Panc1 (cell line): Measurements from ENCODE around the gene KLHL12. TPM values are rescaled to one million over a fixed set of nuclear protein-coding genes. Genes with fewer than 3 reads are reported as not detected.

ENCODE experiments used
- ATAC-seq: fragments of 200-7000 bp; cut with Tn5 transposase; 2 replicates; pipeline ENCODE4 v1.9.1; 2020; ENCODE audit warnings: mild to moderate bottlenecking, moderate library complexity
- BruUV-seq: library from RNA; stranded (reverse); fragments of 400-500 nt; replicated peaks from 2 replicates; lab custom pipeline; 2021; lab: Mats Ljungman, UMichigan
- CTCF ChIA-PET: fragments of 300-600 bp; sonication (Branson Sonifier 250); formaldehyde crosslinking; loops from one replicate; lab custom pipeline; 2022; ENCODE audit warnings: antibody characterized with exemption; lab: Charles Lee
- POLR2A ChIA-PET: fragments of 300-600 bp; sonication (Branson Sonifier 250); formaldehyde crosslinking; loops from one replicate; lab custom pipeline; 2022; ENCODE audit warnings: antibody characterized with exemption; lab: Charles Lee
- DNase-seq: peaks from one replicate; pipeline ENCODE4 v3.0.0-alpha.2; 2010; ENCODE audit warnings: low read depth, low spot score
- H3K27ac ChIP-seq: 2 replicates; pipeline ENCODE4 v1.5.1; 2011; ENCODE audit warnings: mild to moderate bottlenecking, low read length, inconsistent platforms
- H3K27me3 ChIP-seq: fragments of 200-500 bp; sonication (Bioruptor generic); 2 replicates; pipeline ENCODE4 v1.6.0; 2014; ENCODE audit warnings: low read length, inconsistent platforms; ENCODE audit not compliant: control insufficient read depth, insufficient read depth
- H3K36me3 ChIP-seq: fragments of 200-500 bp; sonication (Bioruptor generic); 2 replicates; pipeline ENCODE4 v1.5.1; 2014; ENCODE audit warnings: inconsistent platforms, mild to moderate bottlenecking, low read length, moderate library complexity; ENCODE audit not compliant: control insufficient read depth, insufficient read depth
- H3K4me1 ChIP-seq: 2 replicates; pipeline ENCODE4 v1.5.1; 2011; ENCODE audit warnings: inconsistent platforms, mild to moderate bottlenecking, low read length, moderate library complexity; ENCODE audit not compliant: control insufficient read depth, insufficient read depth
- H3K4me3 ChIP-seq, 2 experiments: 2 replicates each; pipeline ENCODE4 v1.5.1; 2011 to 2012; ENCODE audit warnings: low read depth in 2 of 2, low read length in 2 of 2, mild to moderate bottlenecking in 2 of 2, inconsistent platforms in 1 of 2, moderate library complexity in 1 of 2
- H3K9me3 ChIP-seq: fragments of 200-500 bp; sonication (Bioruptor generic); 2 replicates; pipeline ENCODE4 v1.5.1; 2014; ENCODE audit warnings: low read depth, mild to moderate bottlenecking, inconsistent platforms, low read length, moderate library complexity; ENCODE audit not compliant: control insufficient read depth, insufficient read depth
- CTCF ChIP-seq: fragments of 450-650 bp; IDR thresholded peaks from 2 replicates; pipeline ENCODE4 v1.5.1; 2017; ENCODE audit warnings: mild to moderate bottlenecking
- POLR2AphosphoS5 ChIP-seq: IDR thresholded peaks from 2 replicates; pipeline ENCODE4 v1.6.1; 2012; ENCODE audit warnings: mild to moderate bottlenecking, low read depth, low read length, moderate library complexity
- SIN3A ChIP-seq: IDR thresholded peaks from 2 replicates; pipeline ENCODE4 v1.6.1; 2012; ENCODE audit warnings: low read depth, mild to moderate bottlenecking, low read length, moderate library complexity, borderline replicate concordance; ENCODE audit not compliant: insufficient read depth
- TCF7L2 ChIP-seq: IDR thresholded peaks from 2 replicates; pipeline ENCODE4 v1.6.1; 2011; ENCODE audit warnings: mild to moderate bottlenecking, low read depth, low read length, inconsistent platforms
- in situ Hi-C: cut with HindIII; loops from 2 replicates; pipeline ENCODE4 v1.10.0; 2016; ENCODE audit warnings: low sequenced_read_pairs, low pct_unique_long_range_greater_than_20kb
- intact Hi-C: fragments of 100-400 bp; cut with micrococcal nuclease; formaldehyde crosslinking; loops from one replicate; pipeline ENCODE4 v1.10.0; 2022; ENCODE audit not compliant: unreplicated experiment
- total RNA-seq: library from RNA; stranded (reverse); gene quantifications from one replicate; pipeline ENCODE4 v1.2.1, GENCODE V29; 2021; ENCODE audit not compliant: unreplicated experiment
- TF ChIP-seq, protein P1 (sequence below), 2 experiments: IDR thresholded peaks; 2 replicates each; pipeline ENCODE4 v1.6.1; 2011 to 2012; ENCODE audit warnings: low read depth in 2 of 2, control low read depth in 1 of 2, low read length in 1 of 2, mild to moderate bottlenecking in 1 of 2, moderate library complexity in 1 of 2; ENCODE audit not compliant: insufficient read depth in 1 of 2

Gene KLHL12
- total RNA-seq, 1 experiment from 2014 or later: 37.8 TPM

GRCh38 chr1:202941372-202941771, 14.3 kb upstream of the KLHL12 start:
- Histone ChIP-seq H3K27ac (no peak overlapping the region), H3K4me3 (no peak overlapping the region), H3K36me3 (peaks cover 20% of the 10 kb centered on the region), H3K9me3 (no peaks in the 10 kb centered on the region), H3K4me1 (no peaks in the 10 kb centered on the region), H3K27me3 (no peaks in the 10 kb centered on the region)
- intact Hi-C loops (no loop called here), in situ Hi-C loops (no loop called here)
- DNase-seq: no peak
- POLR2A ChIA-PET: no interaction called here
- CTCF ChIA-PET: no interaction called here
- no peak for ATAC-seq
- TF ChIP-seq SIN3A (no peak), TCF7L2 (no peak), CTCF (no peak), POLR2AphosphoS5 (no peak)
- TF ChIP-seq, protein P1, sequence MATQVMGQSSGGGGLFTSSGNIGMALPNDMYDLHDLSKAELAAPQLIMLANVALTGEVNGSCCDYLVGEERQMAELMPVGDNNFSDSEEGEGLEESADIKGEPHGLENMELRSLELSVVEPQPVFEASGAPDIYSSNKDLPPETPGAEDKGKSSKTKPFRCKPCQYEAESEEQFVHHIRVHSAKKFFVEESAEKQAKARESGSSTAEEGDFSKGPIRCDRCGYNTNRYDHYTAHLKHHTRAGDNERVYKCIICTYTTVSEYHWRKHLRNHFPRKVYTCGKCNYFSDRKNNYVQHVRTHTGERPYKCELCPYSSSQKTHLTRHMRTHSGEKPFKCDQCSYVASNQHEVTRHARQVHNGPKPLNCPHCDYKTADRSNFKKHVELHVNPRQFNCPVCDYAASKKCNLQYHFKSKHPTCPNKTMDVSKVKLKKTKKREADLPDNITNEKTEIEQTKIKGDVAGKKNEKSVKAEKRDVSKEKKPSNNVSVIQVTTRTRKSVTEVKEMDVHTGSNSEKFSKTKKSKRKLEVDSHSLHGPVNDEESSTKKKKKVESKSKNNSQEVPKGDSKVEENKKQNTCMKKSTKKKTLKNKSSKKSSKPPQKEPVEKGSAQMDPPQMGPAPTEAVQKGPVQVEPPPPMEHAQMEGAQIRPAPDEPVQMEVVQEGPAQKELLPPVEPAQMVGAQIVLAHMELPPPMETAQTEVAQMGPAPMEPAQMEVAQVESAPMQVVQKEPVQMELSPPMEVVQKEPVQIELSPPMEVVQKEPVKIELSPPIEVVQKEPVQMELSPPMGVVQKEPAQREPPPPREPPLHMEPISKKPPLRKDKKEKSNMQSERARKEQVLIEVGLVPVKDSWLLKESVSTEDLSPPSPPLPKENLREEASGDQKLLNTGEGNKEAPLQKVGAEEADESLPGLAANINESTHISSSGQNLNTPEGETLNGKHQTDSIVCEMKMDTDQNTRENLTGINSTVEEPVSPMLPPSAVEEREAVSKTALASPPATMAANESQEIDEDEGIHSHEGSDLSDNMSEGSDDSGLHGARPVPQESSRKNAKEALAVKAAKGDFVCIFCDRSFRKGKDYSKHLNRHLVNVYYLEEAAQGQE (IDR thresholded peaks at IDR 0.05; ENCODE audit: insufficient read depth in 1 of 2, low read depth in 2 of 2, low read length in 1 of 2): no peak
- no TSS peak for BruUV-seq

- peaks cover 16% of the 10 kb centered on the region for H3K36me3 ChIP-seq
- no peaks in the 10 kb centered on the region for H3K27me3 ChIP-seq
- no peaks in the 10 kb centered on the region for H3K4me1 ChIP-seq
- no peak for ATAC-seq
- no peak for DNase-seq
- no TSS peak for BruUV-seq
- ChIA-PET POLR2A (no interaction called here), CTCF (no interaction called here)
- TF ChIP-seq SIN3A: no peak
- TF ChIP-seq, protein P1 (IDR thresholded peaks at IDR 0.05; ENCODE audit: insufficient read depth in 1 of 2, low read depth in 2 of 2, low read length in 1 of 2): no peak
- intact Hi-C loops: no loop called here
- no peaks in the 10 kb centered on the region for H3K9me3 ChIP-seq
- H3K27ac ChIP-seq: no peak overlapping the region
- in situ Hi-C loops: no loop called here
- H3K4me3 ChIP-seq: no peak overlapping the region
These were observed 13.5 kb upstream of the KLHL12 start for GRCh38 chr1:202940561-202940960.
